ENCODE data around the gene CALU. TPM values are rescaled to one million over a fixed set of nuclear protein-coding genes. Genes with fewer than 3 reads are reported as not detected.

CALU gene
- total and polyA plus RNA-seq, 10 of the 15 experiments (the other 5 are each of a cell fraction or from before 2014, with no cell fraction given), result 31.2 to 75.6 (median 42.1) TPM

GRCh38 chr7:128733278-128733645 is 5.9 kb upstream of the CALU start:
- in situ Hi-C loops (cut with MboI) (no loop called here), intact Hi-C loops (cut with micrococcal nuclease; ENCODE audit: unreplicated experiment) (no loop called here)
- BruUV-seq (replicated peaks), result no TSS peak
- no peak for TF ChIP-seq JUNB (IDR thresholded peaks at IDR 0.05)
- TF ChIP-seq ATF7 (IDR thresholded peaks at IDR 0.05; ENCODE audit: low read depth), result no peak
- no peak for TF ChIP-seq POU2F2 (IDR thresholded peaks at IDR 0.05; ENCODE audit: borderline replicate concordance, low read depth, low read length)
- no peak for TF ChIP-seq CHD4 (IDR thresholded peaks at IDR 0.05)
- TF ChIP-seq TAF1 (IDR thresholded peaks at IDR 0.05; ENCODE audit: borderline replicate concordance, low read depth, low read length), result no peak
- TF ChIP-seq PKNOX1 (IDR thresholded peaks at IDR 0.05), result no peak
- TF ChIP-seq JUND (IDR thresholded peaks at IDR 0.05; ENCODE audit: low read depth, low read length), result no peak
- no peak for TF ChIP-seq CBX5 (IDR thresholded peaks at IDR 0.05; ENCODE audit: low read depth)
- no peak for TF ChIP-seq MEF2B (IDR thresholded peaks at IDR 0.05; ENCODE audit: partially characterized antibody, poor library complexity, severe bottlenecking)
- TF ChIP-seq NR2C2 (IDR thresholded peaks at IDR 0.05; ENCODE audit: borderline replicate concordance, control insufficient read depth, insufficient read length, low read depth), result no peak
- no peak for TF ChIP-seq SMAD1 (IDR thresholded peaks at IDR 0.05; ENCODE audit: low read depth, partially characterized antibody)
- no peak for TF ChIP-seq NBN (IDR thresholded peaks at IDR 0.05)
- no peak for TF ChIP-seq STAT3 (IDR thresholded peaks at IDR 0.05; ENCODE audit: low read depth, low read length)
- TF ChIP-seq BACH1 (IDR thresholded peaks at IDR 0.05; ENCODE audit: borderline replicate concordance), result no peak
- no peak for TF ChIP-seq NR2C1 (IDR thresholded peaks at IDR 0.05)
- TF ChIP-seq GABPA (IDR thresholded peaks at IDR 0.05; ENCODE audit: low read depth), result no peak
- Histone ChIP-seq H2AFZ (ENCODE audit: control insufficient read depth, low read depth, low read length) (no peak overlapping the region), H4K20me1 (ENCODE audit: control insufficient read depth, insufficient read depth) (no peaks in the 10 kb centered on the region), H3K4me1 (ENCODE audit: control insufficient read depth, insufficient read depth, low read length) (no peaks in the 10 kb centered on the region), H3K27ac (ENCODE audit: control insufficient read depth, insufficient read depth) (no peak overlapping the region), H3K9me3 (replicated peaks; ENCODE audit: control insufficient read depth, insufficient read depth, low read length) (no peaks in the 10 kb centered on the region), H3K4me3 (no peak overlapping the region), H3K27me3 (replicated peaks in 1 of 2; ENCODE audit: control insufficient read depth in 2 of 2, insufficient read depth in 2 of 2, low read length in 1 of 2) (no peaks in the 10 kb centered on the region; a peak in 1 of 4 replicates), H3K36me3 (ENCODE audit: control insufficient read depth in 2 of 2, insufficient read depth in 2 of 2, low read length in 1 of 2) (no peaks in the 10 kb centered on the region), H3K9ac (ENCODE audit: control insufficient read depth, insufficient read depth, low read length) (no peak overlapping the region), H3K79me2 (ENCODE audit: control insufficient read depth, insufficient read depth, low read length) (no peaks in the 10 kb centered on the region), H3K4me2 (ENCODE audit: control insufficient read depth, insufficient read depth) (no peak overlapping the region)
- DNase-seq (ENCODE audit: low read depth, low spot score) (no peak), FAIRE-seq (no peak), ATAC-seq (no peak)
- CTCF ChIA-PET, result no interaction called here
- WGBS (ENCODE audit: insufficient coverage, insufficient replicate concordance, low lambda C conversion rate, missing lambda C conversion rate), result 18% methylated on average over 2 of the region's 2 CpGs
- POLR2A ChIA-PET, result interaction anchor here (0.6 kb wide), 1 partner anchor 49 kb away, joined by 3 read pairs; no protein-coding TSS in a partner anchor
- RAD21 ChIA-PET (ENCODE audit: unreplicated experiment), result no interaction called here
- SMC1A ChIA-PET (ENCODE audit: uncharacterized antibody, unreplicated experiment), result interaction anchor here (2.2 kb wide), 1 partner anchor 8 kb away, joined by 8 read pairs; no protein-coding TSS in a partner anchor
